ENCODE results near the gene TSPAN7.

The TSPAN7 gene

GRCh38 chrX:38679695-38680094 lies 118.4 kb downstream of the TSPAN7 start:
- no peak for ATAC-seq
- no peak for TF ChIP-seq ESRRG (CRISPR knock-in tag; IDR thresholded peaks at IDR 0.05)
- no peak for TF ChIP-seq GLIS3 (CRISPR knock-in tag; IDR thresholded peaks at IDR 0.05)
- TF ChIP-seq TCF4 (CRISPR knock-in tag; IDR thresholded peaks at IDR 0.05; ENCODE audit: borderline replicate concordance) = no peak
- TF ChIP-seq BACH2 (CRISPR knock-in tag; IDR thresholded peaks at IDR 0.05; ENCODE audit: borderline replicate concordance) = no peak
- TF ChIP-seq PATZ1 (CRISPR knock-in tag; IDR thresholded peaks at IDR 0.05; ENCODE audit: borderline replicate concordance) = no peak
- TF ChIP-seq RARB (CRISPR knock-in tag; IDR thresholded peaks at IDR 0.05) = no peak
- no peak for TF ChIP-seq ZFP30 (CRISPR knock-in tag; IDR thresholded peaks at IDR 0.05)
- TF ChIP-seq TOX (CRISPR knock-in tag; IDR thresholded peaks at IDR 0.05; ENCODE audit: borderline replicate concordance) = no peak
- TF ChIP-seq PPARA (CRISPR knock-in tag; IDR thresholded peaks at IDR 0.05; ENCODE audit: borderline replicate concordance) = no peak
- no peak for TF ChIP-seq TSHZ2 (CRISPR knock-in tag; IDR thresholded peaks at IDR 0.05)
- no peak for TF ChIP-seq ZNF70 (CRISPR knock-in tag; IDR thresholded peaks at IDR 0.05)
- TF ChIP-seq ARNTL (CRISPR knock-in tag; IDR thresholded peaks at IDR 0.05; ENCODE audit: borderline replicate concordance, low read depth) = no peak
- no peak for TF ChIP-seq CREB5 (CRISPR knock-in tag; IDR thresholded peaks at IDR 0.05; ENCODE audit: low read depth)
- TF ChIP-seq POU6F1 (CRISPR knock-in tag; IDR thresholded peaks at IDR 0.05; ENCODE audit: borderline replicate concordance, low read depth) = no peak
- TF ChIP-seq ZC3H10 (CRISPR knock-in tag; IDR thresholded peaks at IDR 0.05) = no peak
- no peak for TF ChIP-seq OSR1 (CRISPR knock-in tag; IDR thresholded peaks at IDR 0.05)
- TF ChIP-seq CSDC2 (CRISPR knock-in tag; IDR thresholded peaks at IDR 0.05) = no peak
- TF ChIP-seq ZNF565 (CRISPR knock-in tag; conservative IDR thresholded peaks at IDR 0.05; ENCODE audit: low read depth) = no peak
- TF ChIP-seq CSRNP3 (CRISPR knock-in tag; IDR thresholded peaks at IDR 0.05) = no peak
- TF ChIP-seq ZFP3 (CRISPR knock-in tag; IDR thresholded peaks at IDR 0.05) = no peak

- no peak for ATAC-seq
- TF ChIP-seq GLIS3 (CRISPR knock-in tag; IDR thresholded peaks at IDR 0.05) = no peak
- no peak for TF ChIP-seq ZNF8 (CRISPR knock-in tag; IDR thresholded peaks at IDR 0.05)
- TF ChIP-seq TSHZ2 (CRISPR knock-in tag; IDR thresholded peaks at IDR 0.05) = no peak
- no peak for TF ChIP-seq CSRNP3 (CRISPR knock-in tag; IDR thresholded peaks at IDR 0.05)
- no peak for TF ChIP-seq CREB5 (CRISPR knock-in tag; IDR thresholded peaks at IDR 0.05; ENCODE audit: low read depth)
- no peak for TF ChIP-seq ZFP3 (CRISPR knock-in tag; IDR thresholded peaks at IDR 0.05)
- TF ChIP-seq SNAI2 (CRISPR knock-in tag; IDR thresholded peaks at IDR 0.05) = no peak
- no peak for TF ChIP-seq CSDC2 (CRISPR knock-in tag; IDR thresholded peaks at IDR 0.05)
- no peak for TF ChIP-seq PPARA (CRISPR knock-in tag; IDR thresholded peaks at IDR 0.05; ENCODE audit: borderline replicate concordance)
- no peak for TF ChIP-seq TOX (CRISPR knock-in tag; IDR thresholded peaks at IDR 0.05; ENCODE audit: borderline replicate concordance)
- TF ChIP-seq TCF4 (CRISPR knock-in tag; IDR thresholded peaks at IDR 0.05; ENCODE audit: borderline replicate concordance) = no peak
- TF ChIP-seq ESRRG (CRISPR knock-in tag; IDR thresholded peaks at IDR 0.05) = no peak
- TF ChIP-seq RARB (CRISPR knock-in tag; IDR thresholded peaks at IDR 0.05) = no peak
- TF ChIP-seq PATZ1 (CRISPR knock-in tag; IDR thresholded peaks at IDR 0.05; ENCODE audit: borderline replicate concordance) = no peak
Measured at GRCh38 chrX:38682095-38682494, 120.8 kb downstream of the TSPAN7 start.

Data from SK-N-SH treated with all-trans-retinoic acid at 6 μM for 48 hours (cell line).